Panc1 (cell line): ENCODE results near the gene MAP2. TPM values are rescaled to one million over a fixed set of nuclear protein-coding genes. Genes with fewer than 3 reads are reported as not detected.

Experiments
- ATAC-seq: fragments of 200-7000 bp; cut with Tn5 transposase; 2 replicates; pipeline ENCODE4 v1.9.1; 2020; ENCODE audit warnings: mild to moderate bottlenecking, moderate library complexity
- BruUV-seq: library from RNA; stranded (reverse); fragments of 400-500 nt; replicated peaks from 2 replicates; lab custom pipeline; 2021; lab: Mats Ljungman, UMichigan
- CTCF ChIA-PET: fragments of 300-600 bp; sonication (Branson Sonifier 250); formaldehyde crosslinking; loops from one replicate; lab custom pipeline; 2022; ENCODE audit warnings: antibody characterized with exemption; lab: Charles Lee
- POLR2A ChIA-PET: fragments of 300-600 bp; sonication (Branson Sonifier 250); formaldehyde crosslinking; loops from one replicate; lab custom pipeline; 2022; ENCODE audit warnings: antibody characterized with exemption; lab: Charles Lee
- DNase-seq: peaks from one replicate; pipeline ENCODE4 v3.0.0-alpha.2; 2010; ENCODE audit warnings: low read depth, low spot score
- H3K27ac ChIP-seq: 2 replicates; pipeline ENCODE4 v1.5.1; 2011; ENCODE audit warnings: mild to moderate bottlenecking, low read length, inconsistent platforms
- H3K27me3 ChIP-seq: fragments of 200-500 bp; sonication (Bioruptor generic); 2 replicates; pipeline ENCODE4 v1.6.0; 2014; ENCODE audit warnings: low read length, inconsistent platforms; ENCODE audit not compliant: control insufficient read depth, insufficient read depth
- H3K36me3 ChIP-seq: fragments of 200-500 bp; sonication (Bioruptor generic); 2 replicates; pipeline ENCODE4 v1.5.1; 2014; ENCODE audit warnings: inconsistent platforms, mild to moderate bottlenecking, low read length, moderate library complexity; ENCODE audit not compliant: control insufficient read depth, insufficient read depth
- H3K4me1 ChIP-seq: 2 replicates; pipeline ENCODE4 v1.5.1; 2011; ENCODE audit warnings: inconsistent platforms, mild to moderate bottlenecking, low read length, moderate library complexity; ENCODE audit not compliant: control insufficient read depth, insufficient read depth
- H3K4me3 ChIP-seq, 2 experiments: 2 replicates each; pipeline ENCODE4 v1.5.1; 2011 to 2012; ENCODE audit warnings: low read depth in 2 of 2, low read length in 2 of 2, mild to moderate bottlenecking in 2 of 2, inconsistent platforms in 1 of 2, moderate library complexity in 1 of 2
- H3K9me3 ChIP-seq: fragments of 200-500 bp; sonication (Bioruptor generic); 2 replicates; pipeline ENCODE4 v1.5.1; 2014; ENCODE audit warnings: low read depth, mild to moderate bottlenecking, inconsistent platforms, low read length, moderate library complexity; ENCODE audit not compliant: control insufficient read depth, insufficient read depth
- CTCF ChIP-seq: fragments of 450-650 bp; IDR thresholded peaks from 2 replicates; pipeline ENCODE4 v1.5.1; 2017; ENCODE audit warnings: mild to moderate bottlenecking
- POLR2AphosphoS5 ChIP-seq: IDR thresholded peaks from 2 replicates; pipeline ENCODE4 v1.6.1; 2012; ENCODE audit warnings: mild to moderate bottlenecking, low read depth, low read length, moderate library complexity
- REST ChIP-seq, 2 experiments: IDR thresholded peaks; 2 replicates each; pipeline ENCODE4 v1.6.1; 2011 to 2012; ENCODE audit warnings: low read depth in 2 of 2, control low read depth in 1 of 2, low read length in 1 of 2, mild to moderate bottlenecking in 1 of 2, moderate library complexity in 1 of 2; ENCODE audit not compliant: insufficient read depth in 1 of 2
- SIN3A ChIP-seq: IDR thresholded peaks from 2 replicates; pipeline ENCODE4 v1.6.1; 2012; ENCODE audit warnings: low read depth, mild to moderate bottlenecking, low read length, moderate library complexity, borderline replicate concordance; ENCODE audit not compliant: insufficient read depth
- TCF7L2 ChIP-seq: IDR thresholded peaks from 2 replicates; pipeline ENCODE4 v1.6.1; 2011; ENCODE audit warnings: mild to moderate bottlenecking, low read depth, low read length, inconsistent platforms
- in situ Hi-C: cut with HindIII; loops from 2 replicates; pipeline ENCODE4 v1.10.0; 2016; ENCODE audit warnings: low sequenced_read_pairs, low pct_unique_long_range_greater_than_20kb
- intact Hi-C: fragments of 100-400 bp; cut with micrococcal nuclease; formaldehyde crosslinking; loops from one replicate; pipeline ENCODE4 v1.10.0; 2022; ENCODE audit not compliant: unreplicated experiment
- total RNA-seq: library from RNA; stranded (reverse); gene quantifications from one replicate; pipeline ENCODE4 v1.2.1, GENCODE V29; 2021; ENCODE audit not compliant: unreplicated experiment

Gene MAP2
- total RNA-seq, 1 experiment from 2014 or later = 44.9 TPM

GRCh38 chr2:209661286-209661894 is 237.5 kb downstream of the MAP2 start:
- H3K36me3 ChIP-seq = no peaks in the 10 kb centered on the region
- H3K9me3 ChIP-seq = no peaks in the 10 kb centered on the region
- no TSS peak for BruUV-seq
- ChIA-PET POLR2A (no interaction called here), CTCF (no interaction called here)
- TF ChIP-seq TCF7L2 (no peak), POLR2AphosphoS5 (no peak), CTCF (no peak), REST (IDR thresholded peaks at IDR 0.05; ENCODE audit: insufficient read depth in 1 of 2, low read depth in 2 of 2, low read length in 1 of 2) (no peak), SIN3A (no peak)
- ATAC-seq (no peak), DNase-seq (no peak)
- H3K4me1 ChIP-seq = peaks cover 3% of the 10 kb centered on the region; the same call in 1 of the 2 replicates
- H3K27ac ChIP-seq = no peak overlapping the region
- H3K4me3 ChIP-seq = no peak overlapping the region
- intact Hi-C loops = no loop called here
- no peaks in the 10 kb centered on the region for H3K27me3 ChIP-seq
- in situ Hi-C loops = no loop called here

GRCh38 chr2:209662021-209662420 is 238.2 kb downstream of the MAP2 start:
- POLR2A ChIA-PET = no interaction called here
- H3K36me3 ChIP-seq = no peaks in the 10 kb centered on the region
- no peak overlapping the region for H3K27ac ChIP-seq
- DNase-seq (no peak), ATAC-seq (no peak)
- H3K4me3 ChIP-seq = no peak overlapping the region
- BruUV-seq = no TSS peak
- H3K4me1 ChIP-seq = peaks cover 3% of the 10 kb centered on the region; the same call in 1 of the 2 replicates
- intact Hi-C loops = no loop called here
- in situ Hi-C loops = no loop called here
- no peak for TF ChIP-seq POLR2AphosphoS5
- TF ChIP-seq REST (IDR thresholded peaks at IDR 0.05; ENCODE audit: insufficient read depth in 1 of 2, low read depth in 2 of 2, low read length in 1 of 2) = no peak
- CTCF ChIA-PET = no interaction called here
- no peaks in the 10 kb centered on the region for H3K9me3 ChIP-seq
- H3K27me3 ChIP-seq = no peaks in the 10 kb centered on the region
